Keratinocyte (primary cell): ENCODE results near the gene CBX2.

Experiments used
- CTCF ChIP-seq, 3 experiments: IDR thresholded peaks in 1 of 3; conservative IDR thresholded peaks in 1 of 3; optimal IDR thresholded peaks in 1 of 3; 2 replicates in 2 of 3; 3 replicates in 1 of 3; pipeline versions ENCODE3 to v1.5.1; 2011; ENCODE audit warnings: low read length in 3 of 3, mild to moderate bottlenecking in 3 of 3, moderate library complexity in 2 of 3, control low read depth in 1 of 3, inconsistent platforms in 1 of 3; ENCODE audit not compliant: insufficient read depth in 2 of 3; ENCODE audit errors: extremely low read depth in 1 of 3
- EZH2 ChIP-seq: IDR thresholded peaks from one replicate; pipeline ENCODE4 v1.6.1; 2012; ENCODE audit warnings: inconsistent platforms, mild to moderate bottlenecking, low read length, moderate library complexity

- TF ChIP-seq CTCF (optimal IDR thresholded peaks at IDR 0.05 in 1 of 3, IDR thresholded peaks at IDR 0.05 in 1 of 3, conservative IDR thresholded peaks at IDR 0.05 in 1 of 3; ENCODE audit: extremely low read depth in 1 of 3, insufficient read depth in 2 of 3, low read length in 3 of 3) (no peak), EZH2 (no peak)
Observed at GRCh38 chr17:79730769-79731483, 47.0 kb upstream of the CBX2 start, which contains the start of gene ENPP7.
